Keratinocyte (primary cell): ENCODE data around the gene ACTMAP.

ENCODE experiments used
- EZH2 ChIP-seq: IDR thresholded peaks from one replicate; pipeline ENCODE4 v1.6.1; 2012; ENCODE audit warnings: inconsistent platforms, mild to moderate bottlenecking, low read length, moderate library complexity
- TF ChIP-seq, protein P1 (sequence below), 3 experiments: IDR thresholded peaks in 1 of 3; conservative IDR thresholded peaks in 1 of 3; optimal IDR thresholded peaks in 1 of 3; 2 replicates in 2 of 3; 3 replicates in 1 of 3; pipeline versions ENCODE3 to v1.5.1; 2011; ENCODE audit warnings: low read length in 3 of 3, mild to moderate bottlenecking in 3 of 3, moderate library complexity in 2 of 3, control low read depth in 1 of 3, inconsistent platforms in 1 of 3; ENCODE audit not compliant: insufficient read depth in 2 of 3; ENCODE audit errors: extremely low read depth in 1 of 3

DNA sequence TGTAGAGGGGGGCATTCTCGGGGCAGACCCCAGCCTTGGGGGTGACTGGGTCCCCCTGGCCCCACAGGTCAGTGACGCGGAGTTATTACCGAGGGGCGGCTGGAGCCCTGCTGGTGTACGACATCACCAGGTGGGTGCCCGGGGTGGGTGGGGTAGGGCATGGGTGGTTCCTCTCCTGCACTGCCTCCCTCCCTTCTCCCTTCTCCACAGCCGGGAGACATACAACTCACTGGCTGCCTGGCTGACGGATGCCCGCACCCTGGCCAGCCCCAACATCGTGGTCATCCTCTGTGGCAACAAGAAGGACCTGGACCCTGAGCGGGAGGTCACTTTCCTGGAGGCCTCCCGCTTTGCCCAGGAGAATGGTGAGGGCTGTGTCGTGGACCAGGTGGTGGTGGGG lies 33.4 kb upstream of the ACTMAP start:
- TF ChIP-seq, protein P1, sequence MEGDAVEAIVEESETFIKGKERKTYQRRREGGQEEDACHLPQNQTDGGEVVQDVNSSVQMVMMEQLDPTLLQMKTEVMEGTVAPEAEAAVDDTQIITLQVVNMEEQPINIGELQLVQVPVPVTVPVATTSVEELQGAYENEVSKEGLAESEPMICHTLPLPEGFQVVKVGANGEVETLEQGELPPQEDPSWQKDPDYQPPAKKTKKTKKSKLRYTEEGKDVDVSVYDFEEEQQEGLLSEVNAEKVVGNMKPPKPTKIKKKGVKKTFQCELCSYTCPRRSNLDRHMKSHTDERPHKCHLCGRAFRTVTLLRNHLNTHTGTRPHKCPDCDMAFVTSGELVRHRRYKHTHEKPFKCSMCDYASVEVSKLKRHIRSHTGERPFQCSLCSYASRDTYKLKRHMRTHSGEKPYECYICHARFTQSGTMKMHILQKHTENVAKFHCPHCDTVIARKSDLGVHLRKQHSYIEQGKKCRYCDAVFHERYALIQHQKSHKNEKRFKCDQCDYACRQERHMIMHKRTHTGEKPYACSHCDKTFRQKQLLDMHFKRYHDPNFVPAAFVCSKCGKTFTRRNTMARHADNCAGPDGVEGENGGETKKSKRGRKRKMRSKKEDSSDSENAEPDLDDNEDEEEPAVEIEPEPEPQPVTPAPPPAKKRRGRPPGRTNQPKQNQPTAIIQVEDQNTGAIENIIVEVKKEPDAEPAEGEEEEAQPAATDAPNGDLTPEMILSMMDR (optimal IDR thresholded peaks at IDR 0.05 in 1 of 3, IDR thresholded peaks at IDR 0.05 in 1 of 3, conservative IDR thresholded peaks at IDR 0.05 in 1 of 3; ENCODE audit: extremely low read depth in 1 of 3, insufficient read depth in 2 of 3, low read length in 3 of 3), result no peak
- no peak for TF ChIP-seq EZH2
